OCI-M2 (cell line): Measurements from ENCODE around the gene PARK7.
A peak's percentile ranks its signal among the peaks of the same experiment; 100 is the strongest.

Experiments
- DNase-seq: peaks from one replicate; lab custom pipeline; 2025; ENCODE audit not compliant: unreplicated experiment; lab: John Stamatoyannopoulos, UW

Gene PARK7

GRCh38 chr1:7980984-7981383 is 19.5 kb downstream of the PARK7 start:
- no peak for DNase-seq

DNA sequence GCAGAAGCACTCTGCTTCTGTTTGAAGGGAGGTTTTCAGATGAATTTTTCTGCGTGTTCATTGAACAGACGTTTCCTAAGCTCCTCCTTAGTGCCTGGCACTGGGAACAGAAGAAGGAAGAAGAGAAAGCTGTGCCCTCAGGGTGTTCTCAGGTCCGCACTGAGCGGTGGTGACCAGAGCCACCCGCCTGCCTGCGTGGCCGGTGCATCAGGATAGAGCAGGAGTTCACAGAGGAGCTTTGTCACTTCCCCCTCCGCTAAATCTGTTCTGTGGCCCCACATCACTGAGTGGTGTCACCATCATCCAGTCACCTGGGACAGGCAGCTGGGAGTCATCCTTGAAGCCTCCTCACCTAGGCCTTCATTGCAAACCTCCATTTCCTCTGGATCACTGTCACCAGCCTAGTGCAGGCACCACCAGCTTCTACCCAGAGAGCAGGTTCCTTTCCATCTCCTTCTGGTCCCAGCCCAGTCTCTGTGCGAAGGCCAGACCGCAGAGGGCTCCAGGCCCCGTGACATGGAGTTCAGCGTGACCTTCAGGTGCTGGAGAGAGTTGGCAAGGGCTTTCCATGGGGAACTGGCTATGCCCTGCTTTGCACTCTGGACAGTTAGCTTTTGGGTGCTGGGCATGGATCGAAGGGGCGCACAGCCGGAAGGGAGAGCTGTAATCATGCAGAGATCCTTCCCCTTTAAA is 21.7 kb downstream of the PARK7 start:
- DNase-seq, result no peak

DNA sequence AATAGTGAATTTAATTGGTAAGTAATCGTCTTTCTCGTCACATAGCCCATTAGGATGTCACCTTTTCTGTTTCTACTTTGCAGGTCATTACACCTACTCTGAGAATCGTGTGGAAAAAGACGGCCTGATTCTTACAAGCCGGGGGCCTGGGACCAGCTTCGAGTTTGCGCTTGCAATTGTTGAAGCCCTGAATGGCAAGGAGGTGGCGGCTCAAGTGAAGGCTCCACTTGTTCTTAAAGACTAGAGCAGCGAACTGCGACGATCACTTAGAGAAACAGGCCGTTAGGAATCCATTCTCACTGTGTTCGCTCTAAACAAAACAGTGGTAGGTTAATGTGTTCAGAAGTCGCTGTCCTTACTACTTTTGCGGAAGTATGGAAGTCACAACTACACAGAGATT is 23.3 kb downstream of the PARK7 start:
- no peak for DNase-seq

GRCh38 chr1:7985851-7986612 is 24.5 kb downstream of the PARK7 start:
- DNase-seq, result no peak

- DNase-seq, result no peak
These were observed 26.0 kb downstream of the PARK7 start for GRCh38 chr1:7987528-7987927.

GRCh38 chr1:7988576-7988975 is 27.1 kb downstream of the PARK7 start:
- no peak for DNase-seq

- no peak for DNase-seq
These were observed 28.4 kb downstream of the PARK7 start for GRCh38 chr1:7989762-7990428.

DNA sequence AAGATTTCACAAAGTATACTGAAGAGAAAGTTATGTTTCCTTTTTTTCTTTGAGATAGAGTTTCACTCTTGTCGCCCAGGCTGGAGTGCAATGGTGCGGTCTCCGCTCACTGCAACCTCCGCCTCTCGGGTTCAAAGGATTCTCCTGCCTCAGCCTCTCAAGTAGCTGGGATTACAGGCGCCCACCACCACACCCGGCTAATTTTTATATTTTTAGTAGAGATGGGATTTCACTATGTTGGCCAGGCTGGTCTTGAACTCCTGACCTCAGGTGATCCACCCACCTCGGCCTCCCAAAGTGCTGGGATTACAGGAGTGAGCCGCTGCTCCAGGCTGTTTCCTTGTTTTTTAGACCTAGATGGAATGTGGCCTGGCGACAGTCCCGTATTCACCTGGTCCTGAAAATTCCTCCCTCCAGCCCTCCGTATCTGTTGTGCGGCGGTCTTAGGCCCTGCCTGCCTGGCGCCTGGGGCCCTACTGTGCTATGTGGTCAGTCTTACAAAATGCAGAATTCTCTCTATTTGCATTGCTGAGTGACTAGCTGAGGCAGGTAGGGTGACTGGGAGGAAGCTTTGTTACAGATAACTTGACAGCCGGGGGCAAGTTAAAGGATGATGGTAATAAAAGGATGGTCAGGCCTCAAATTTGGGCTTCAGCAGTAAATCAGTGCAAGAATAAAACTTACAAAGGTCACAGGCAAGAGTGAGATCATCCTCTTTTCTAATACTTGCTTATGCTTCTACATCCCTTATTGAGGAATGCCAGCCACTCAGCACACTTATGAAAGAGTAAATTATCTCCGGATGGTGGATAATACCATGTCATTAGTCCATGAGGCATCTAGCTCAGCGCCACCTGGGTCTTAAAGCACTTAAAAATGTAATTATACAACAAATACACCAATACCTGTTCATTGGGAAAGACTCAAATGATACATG is 30.3 kb downstream of the PARK7 start:
- no peak for DNase-seq

- no peak for DNase-seq
These were observed 31.4 kb downstream of the PARK7 start for GRCh38 chr1:7992885-7993284.

GRCh38 chr1:7993593-7994479 is 32.3 kb downstream of the PARK7 start:
- no peak for DNase-seq

- no peak for DNase-seq
These were observed 33.3 kb downstream of the PARK7 start for GRCh38 chr1:7994827-7995226.

DNA sequence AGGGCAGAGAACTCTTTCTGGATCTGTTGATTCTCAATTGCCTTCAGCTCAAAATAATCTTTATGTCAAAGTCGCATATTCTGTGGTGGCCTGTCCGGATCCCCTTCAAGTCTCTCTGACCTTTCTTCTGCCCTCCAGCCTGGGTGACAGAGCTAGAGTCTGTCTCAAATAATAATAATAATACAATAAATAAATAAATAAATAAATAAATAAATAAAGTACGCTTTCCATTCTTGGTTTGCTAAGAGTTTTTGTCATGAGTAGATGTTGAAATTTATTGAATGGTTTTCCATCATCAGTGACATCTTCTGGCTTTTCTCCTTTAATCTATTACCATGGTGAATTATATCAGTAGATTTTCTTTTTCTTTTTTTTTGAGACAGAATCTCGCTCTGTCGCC is 33.9 kb downstream of the PARK7 start:
- no peak for DNase-seq

GRCh38 chr1:8002329-8002910 is 40.9 kb downstream of the PARK7 start:
- no peak for DNase-seq

DNA sequence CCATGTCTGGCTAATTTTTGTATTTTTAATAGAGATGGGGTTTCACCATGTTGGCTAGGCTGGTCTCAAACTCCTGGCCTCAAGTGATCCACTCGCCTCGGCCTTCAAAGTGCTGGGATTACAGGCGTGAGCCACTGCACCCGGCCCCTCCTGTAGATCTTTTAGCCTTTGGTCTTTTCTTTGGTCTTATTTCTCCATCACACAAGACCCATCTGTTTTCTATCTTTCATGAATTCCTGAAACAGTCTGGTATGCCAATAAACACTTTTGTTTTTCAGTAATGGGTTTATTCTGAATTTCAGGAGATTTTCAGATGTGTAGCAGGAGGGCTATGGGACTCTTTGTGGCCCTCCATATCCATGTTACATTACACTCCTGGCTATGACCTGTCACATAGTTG is 41.4 kb downstream of the PARK7 start:
- DNase-seq, result no peak

DNA sequence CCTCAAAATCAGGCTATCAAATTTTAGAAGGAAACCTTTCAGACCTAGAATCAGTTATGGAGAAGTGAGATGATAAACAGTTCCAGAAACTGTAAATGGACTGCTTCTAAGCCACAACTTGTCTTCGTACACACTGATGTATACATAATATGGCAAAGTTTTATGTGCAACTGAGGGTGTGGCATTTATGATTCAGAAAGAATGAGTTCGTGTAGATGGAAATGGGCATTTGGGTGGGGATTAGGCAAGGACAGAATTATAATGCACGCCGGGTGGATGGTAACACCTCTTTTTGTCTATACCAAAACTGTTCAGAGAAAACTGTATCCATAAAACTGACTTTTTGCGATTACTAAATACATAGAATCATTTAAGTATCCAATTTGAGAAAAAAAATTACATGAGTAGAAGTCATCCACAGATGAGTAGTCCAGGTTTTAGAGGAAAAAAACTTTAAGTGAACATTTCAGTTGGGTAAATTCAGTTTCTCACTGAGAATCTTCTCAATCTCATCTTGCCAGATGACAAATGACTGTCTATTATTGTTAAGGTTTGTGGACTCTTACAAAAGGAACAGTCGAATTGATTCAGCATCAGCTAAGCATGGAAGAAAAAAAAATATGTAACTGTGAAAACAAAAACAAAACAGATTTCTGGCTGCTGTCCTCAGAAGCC is 42.1 kb downstream of the PARK7 start:
- DNase-seq, result no peak

GRCh38 chr1:8004113-8004802 is 42.7 kb downstream of the PARK7 start:
- no peak for DNase-seq

DNA sequence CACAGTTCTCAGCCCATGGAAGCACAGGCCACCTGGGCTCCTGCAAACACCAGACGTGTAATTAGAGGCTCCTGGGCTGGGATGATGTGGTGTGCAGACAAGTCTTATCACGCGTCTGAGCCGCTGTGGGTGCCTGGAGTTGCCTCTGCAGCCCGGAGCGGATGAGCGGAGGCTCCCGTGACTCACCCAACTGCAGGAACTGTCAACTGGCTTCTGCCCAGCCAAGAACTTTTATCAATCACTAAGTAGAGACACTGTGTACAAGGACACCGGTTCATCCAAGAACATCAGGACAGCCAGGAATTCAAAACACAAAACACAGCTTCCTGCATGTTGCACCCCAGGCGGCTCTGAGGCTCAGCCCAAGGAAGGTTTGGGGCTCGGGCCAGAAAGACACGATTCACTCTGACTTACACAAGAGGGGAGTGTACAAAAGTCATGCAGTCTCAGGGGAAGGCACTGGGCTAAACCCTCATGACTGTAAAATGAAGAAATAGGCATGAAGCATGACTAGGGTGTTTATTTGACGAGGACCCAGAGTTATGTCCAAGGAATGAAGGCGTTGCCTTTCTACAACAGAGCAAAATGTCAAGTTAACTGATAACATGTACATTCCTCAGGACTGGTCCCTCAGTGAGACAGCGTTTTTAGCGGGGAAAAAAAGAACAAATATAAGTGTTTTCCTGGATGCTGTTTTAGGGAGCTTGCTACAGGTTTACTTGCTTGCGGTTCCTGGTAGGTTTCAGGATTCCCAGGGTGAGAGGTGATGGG is 43.5 kb downstream of the PARK7 start:
- peak; percentile 43 for DNase-seq
